ENCODE data around the gene TTLL1. TPM values are rescaled to one million over a fixed set of nuclear protein-coding genes. Genes with fewer than 3 reads are reported as not detected.

TTLL1 gene
- total RNA-seq, 1 experiment from 2014 or later = 5.5 TPM

DNA sequence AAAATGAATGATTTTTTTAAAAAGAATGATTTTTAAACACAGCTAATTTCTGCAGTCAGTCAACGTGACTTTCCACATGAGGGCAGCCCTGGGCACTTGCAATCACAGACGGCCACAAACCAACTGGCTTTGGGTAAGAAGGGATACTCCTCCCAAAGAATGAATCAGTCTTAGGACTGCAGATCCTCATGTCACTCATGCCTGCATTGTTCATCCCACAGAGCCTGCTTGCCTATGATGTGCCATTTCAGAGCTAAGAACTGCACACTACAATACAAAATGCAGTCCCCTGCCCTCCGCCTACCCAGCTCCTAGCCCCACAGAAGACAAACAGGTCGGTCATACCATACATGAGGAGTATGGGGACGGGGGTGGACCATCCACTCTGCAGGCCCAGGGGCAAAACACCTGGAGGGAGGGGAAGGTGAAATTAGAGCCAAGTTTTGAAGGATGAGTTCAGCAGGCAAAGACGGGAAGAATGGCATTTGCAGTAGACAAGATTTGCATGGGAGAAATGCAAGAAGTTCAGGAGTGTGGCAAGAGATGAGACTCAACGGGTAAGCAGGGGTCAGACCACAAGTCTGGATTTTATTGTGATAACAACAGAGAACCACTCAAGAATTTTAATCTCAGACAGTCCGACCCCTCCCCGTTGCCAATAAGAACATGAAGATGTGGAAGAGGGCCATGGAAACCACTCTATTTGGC lies 98.9 kb downstream of the TTLL1 start (continued):
- no peak for TF ChIP-seq RELA (CRISPR knock-in tag; IDR thresholded peaks at IDR 0.05; ENCODE audit: borderline replicate concordance)
- TF ChIP-seq, protein P1, sequence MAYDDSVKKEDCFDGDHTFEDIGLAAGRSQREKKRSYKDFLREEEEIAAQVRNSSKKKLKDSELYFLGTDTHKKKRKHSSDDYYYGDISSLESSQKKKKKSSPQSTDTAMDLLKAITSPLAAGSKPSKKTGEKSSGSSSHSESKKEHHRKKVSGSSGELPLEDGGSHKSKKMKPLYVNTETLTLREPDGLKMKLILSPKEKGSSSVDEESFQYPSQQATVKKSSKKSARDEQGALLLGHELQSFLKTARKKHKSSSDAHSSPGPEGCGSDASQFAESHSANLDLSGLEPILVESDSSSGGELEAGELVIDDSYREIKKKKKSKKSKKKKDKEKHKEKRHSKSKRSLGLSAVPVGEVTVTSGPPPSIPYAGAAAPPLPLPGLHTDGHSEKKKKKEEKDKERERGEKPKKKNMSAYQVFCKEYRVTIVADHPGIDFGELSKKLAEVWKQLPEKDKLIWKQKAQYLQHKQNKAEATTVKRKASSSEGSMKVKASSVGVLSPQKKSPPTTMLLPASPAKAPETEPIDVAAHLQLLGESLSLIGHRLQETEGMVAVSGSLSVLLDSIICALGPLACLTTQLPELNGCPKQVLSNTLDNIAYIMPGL (CRISPR knock-in tag; IDR thresholded peaks at IDR 0.05) = no peak
- TF ChIP-seq, protein P2, sequence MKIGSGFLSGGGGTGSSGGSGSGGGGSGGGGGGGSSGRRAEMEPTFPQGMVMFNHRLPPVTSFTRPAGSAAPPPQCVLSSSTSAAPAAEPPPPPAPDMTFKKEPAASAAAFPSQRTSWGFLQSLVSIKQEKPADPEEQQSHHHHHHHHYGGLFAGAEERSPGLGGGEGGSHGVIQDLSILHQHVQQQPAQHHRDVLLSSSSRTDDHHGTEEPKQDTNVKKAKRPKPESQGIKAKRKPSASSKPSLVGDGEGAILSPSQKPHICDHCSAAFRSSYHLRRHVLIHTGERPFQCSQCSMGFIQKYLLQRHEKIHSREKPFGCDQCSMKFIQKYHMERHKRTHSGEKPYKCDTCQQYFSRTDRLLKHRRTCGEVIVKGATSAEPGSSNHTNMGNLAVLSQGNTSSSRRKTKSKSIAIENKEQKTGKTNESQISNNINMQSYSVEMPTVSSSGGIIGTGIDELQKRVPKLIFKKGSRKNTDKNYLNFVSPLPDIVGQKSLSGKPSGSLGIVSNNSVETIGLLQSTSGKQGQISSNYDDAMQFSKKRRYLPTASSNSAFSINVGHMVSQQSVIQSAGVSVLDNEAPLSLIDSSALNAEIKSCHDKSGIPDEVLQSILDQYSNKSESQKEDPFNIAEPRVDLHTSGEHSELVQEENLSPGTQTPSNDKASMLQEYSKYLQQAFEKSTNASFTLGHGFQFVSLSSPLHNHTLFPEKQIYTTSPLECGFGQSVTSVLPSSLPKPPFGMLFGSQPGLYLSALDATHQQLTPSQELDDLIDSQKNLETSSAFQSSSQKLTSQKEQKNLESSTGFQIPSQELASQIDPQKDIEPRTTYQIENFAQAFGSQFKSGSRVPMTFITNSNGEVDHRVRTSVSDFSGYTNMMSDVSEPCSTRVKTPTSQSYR (CRISPR knock-in tag; IDR thresholded peaks at IDR 0.05) = no peak

Other genes starting within 250 kb of the TTLL1 start
- gene ARFGAP3, start 232.1 kb downstream of the TTLL1 start, total RNA-seq (2021) = 16.9 to 17.1 TPM (median 17.1 TPM) in 3 replicates
- gene PACSIN2, start 74.2 kb downstream of the TTLL1 start, total RNA-seq (2021) = 64.1 to 70.5 TPM (median 69.0 TPM) in 3 replicates
- gene BIK, start 21.4 kb upstream of the TTLL1 start, total RNA-seq (2021) = 3.0 to 3.9 TPM (median 3.2 TPM) in 3 replicates
- gene MCAT, start 54.0 kb upstream of the TTLL1 start, total RNA-seq (2021) = 16.2 to 18.5 TPM (median 16.6 TPM) in 3 replicates
- gene TSPO, start 62.2 kb upstream of the TTLL1 start, total RNA-seq (2021) = 21.9 to 28.6 TPM (median 23.8 TPM) in 3 replicates
- 129 to 134 TPM (median 129 TPM) in 3 replicates for gene TTLL12, start 97.7 kb upstream of the TTLL1 start, total RNA-seq (2021)